ENCODE measurements around the gene PPP6R2.
"Not testable (repeated sequence)": the region's sequence is repeated elsewhere in the genome, so short reads cannot be mapped to it uniquely, and the experiment has no call there.

The PPP6R2 gene

GRCh38 chr22:50401907-50402306 is 58.8 kb downstream of the PPP6R2 start:
- no peak for DNase-seq

GRCh38 chr22:50403701-50404101 is 60.6 kb downstream of the PPP6R2 start:
- DNase-seq = peak; percentile 58

- DNase-seq = no peak
These were observed 63.5 kb downstream of the PPP6R2 start for GRCh38 chr22:50406416-50407170.

GRCh38 chr22:50408311-50408710 is 65.2 kb downstream of the PPP6R2 start:
- no peak for DNase-seq

DNA sequence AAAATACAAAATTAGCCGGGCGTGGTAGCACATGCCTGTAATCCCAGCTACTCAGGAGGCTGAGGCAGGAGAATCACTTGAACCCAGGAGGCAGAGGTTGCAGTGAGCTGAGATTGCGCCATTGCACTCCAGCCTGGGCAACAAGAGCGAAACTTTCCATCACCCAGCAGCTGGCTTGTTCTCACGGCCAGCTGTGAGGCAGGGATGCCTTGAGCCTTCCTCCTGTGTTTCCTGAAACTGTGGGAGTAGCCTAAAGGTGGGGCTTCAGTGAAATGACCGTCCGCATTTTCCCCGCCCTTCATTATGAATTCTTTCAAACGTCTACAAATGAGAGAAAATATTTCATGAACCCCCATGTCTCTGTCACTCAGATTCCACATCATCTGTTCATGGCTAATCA is 65.8 kb downstream of the PPP6R2 start:
- DNase-seq = not testable (repeated sequence)

DNA sequence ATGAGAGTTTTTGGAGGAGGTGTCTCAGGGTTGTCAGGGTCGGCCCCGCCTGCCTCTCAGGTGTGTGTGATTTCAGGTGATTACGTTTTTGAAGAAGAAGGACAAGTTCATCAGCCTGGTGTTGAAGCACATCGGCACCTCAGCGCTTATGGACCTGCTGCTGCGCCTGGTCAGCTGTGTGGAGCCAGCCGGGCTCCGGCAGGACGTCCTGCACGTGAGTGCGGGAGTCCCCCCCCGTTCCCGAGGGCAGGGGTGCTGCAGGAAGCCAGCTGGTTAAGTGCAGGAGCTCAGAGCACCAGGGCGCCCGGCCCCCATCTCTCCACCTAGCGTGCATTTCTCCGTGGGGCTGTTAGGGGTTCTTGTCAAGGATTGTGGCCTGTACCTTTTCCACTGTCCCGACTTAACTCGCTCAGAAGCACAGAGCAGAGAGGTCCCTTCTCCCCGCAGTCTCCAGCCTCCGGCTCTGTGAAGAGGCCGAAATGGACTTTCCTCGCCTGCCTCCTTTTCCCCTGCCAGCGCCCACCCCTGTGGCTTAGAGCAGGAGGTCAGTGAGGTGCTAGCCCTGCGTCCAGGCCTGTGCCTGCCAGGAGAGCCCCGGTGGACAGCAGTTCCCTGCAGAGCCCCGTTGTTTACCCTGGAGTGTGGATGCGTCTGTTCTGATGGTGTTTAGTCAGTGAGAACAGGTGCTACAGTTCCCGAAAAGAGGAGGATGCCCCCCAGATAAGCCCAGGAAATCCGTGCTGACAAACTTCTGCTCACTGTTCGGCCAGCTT is 71.5 kb downstream of the PPP6R2 start:
- DNase-seq = no peak

DNA sequence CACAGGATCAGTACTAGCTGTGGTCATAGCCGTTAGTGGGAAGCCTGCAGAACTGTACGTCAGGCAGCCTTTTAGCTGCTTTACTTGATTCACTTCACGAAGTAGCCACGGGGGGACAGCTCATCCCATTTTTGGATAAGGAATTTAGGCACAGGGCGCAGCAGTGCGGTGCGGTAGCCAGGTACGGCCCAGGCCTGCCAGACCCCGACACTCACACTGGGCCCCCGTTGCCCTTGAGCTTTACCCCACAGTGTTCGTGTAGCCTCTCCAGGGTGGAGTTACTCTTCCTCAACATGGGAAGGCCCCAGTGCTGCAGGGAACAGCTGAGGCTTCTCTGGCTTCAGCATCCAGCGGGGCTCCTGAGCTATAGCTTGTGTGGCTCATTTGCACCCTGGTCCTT is 72.3 kb downstream of the PPP6R2 start:
- DNase-seq = no peak

DNA sequence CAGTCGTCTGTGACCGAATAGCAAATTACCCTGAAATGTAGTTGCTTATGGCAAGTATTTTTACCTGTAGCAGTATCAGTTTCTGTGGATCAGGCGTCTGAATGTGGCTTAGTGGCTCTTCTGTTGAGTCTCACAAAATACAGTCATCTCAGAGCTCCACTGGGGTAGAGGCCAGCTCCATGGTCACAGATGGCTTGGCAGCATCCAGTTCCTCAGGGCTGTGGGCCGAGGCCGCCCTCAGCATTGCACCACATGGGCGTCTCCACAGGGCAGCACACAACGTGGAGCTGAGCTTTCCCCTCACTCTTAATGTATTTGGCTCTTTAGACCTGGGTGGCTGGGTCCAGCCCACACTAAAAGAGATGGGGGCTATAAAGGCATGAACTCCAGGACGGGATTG is 73.9 kb downstream of the PPP6R2 start:
- DNase-seq = no peak

- no peak for DNase-seq
These were observed 74.5 kb downstream of the PPP6R2 start for GRCh38 chr22:50417411-50418210.

- DNase-seq = no peak
These were observed 75.5 kb downstream of the PPP6R2 start for GRCh38 chr22:50418624-50419023.

DNA sequence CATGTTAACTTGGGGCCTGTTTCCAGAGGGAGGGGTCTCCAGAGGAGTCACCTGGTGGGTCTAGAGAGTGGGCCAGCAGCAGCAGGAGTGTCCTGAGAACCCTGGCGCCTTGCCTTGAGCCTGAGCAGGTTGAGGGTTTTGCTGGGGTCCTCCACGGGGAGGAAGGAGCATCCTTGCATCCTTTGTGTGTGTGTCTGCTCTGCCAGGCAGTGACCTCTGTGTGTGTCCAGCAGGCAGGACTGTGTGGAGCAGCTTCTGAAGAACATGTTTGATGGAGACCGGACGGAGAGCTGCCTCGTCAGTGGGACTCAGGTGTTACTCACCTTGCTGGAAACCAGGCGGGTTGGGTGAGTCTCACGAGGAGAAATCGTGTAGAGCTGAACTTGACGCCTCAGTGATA is 76.0 kb downstream of the PPP6R2 start:
- DNase-seq = no peak

GRCh38 chr22:50420015-50420414 is 76.9 kb downstream of the PPP6R2 start:
- DNase-seq = no peak

GRCh38 chr22:50420581-50420980 is 77.5 kb downstream of the PPP6R2 start:
- no peak for DNase-seq

GRCh38 chr22:50422046-50422445 is 78.9 kb downstream of the PPP6R2 start:
- DNase-seq = no peak

- no peak for DNase-seq
These were observed 80.1 kb downstream of the PPP6R2 start for GRCh38 chr22:50422961-50423815.

DNA sequence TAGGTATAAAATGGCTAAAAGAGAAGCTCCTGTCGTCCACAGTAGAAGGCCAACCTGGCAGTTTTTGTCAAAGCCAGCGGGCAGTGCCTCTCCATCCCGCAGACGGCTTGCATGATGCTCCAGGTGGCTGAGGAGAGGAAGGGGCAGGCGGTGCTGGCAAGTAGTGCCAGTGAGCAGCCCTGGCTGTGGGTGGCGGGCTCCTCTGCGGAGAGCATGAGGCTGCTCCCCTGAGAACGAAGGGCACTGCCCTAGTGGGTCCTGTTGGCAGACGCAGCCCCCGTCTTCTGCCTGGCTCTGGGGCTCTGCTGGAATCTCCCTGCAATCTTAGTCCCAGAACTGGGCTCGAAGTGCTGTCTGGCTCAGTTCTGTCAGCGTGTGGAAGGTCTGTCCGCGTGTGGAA is 80.8 kb downstream of the PPP6R2 start:
- DNase-seq = no peak

- DNase-seq = no peak
These were observed 82.2 kb downstream of the PPP6R2 start for GRCh38 chr22:50425179-50425916.

GRCh38 chr22:50432131-50432876 is 89.2 kb downstream of the PPP6R2 start:
- DNase-seq = no peak

- DNase-seq = not testable (repeated sequence)
These were observed 89.9 kb downstream of the PPP6R2 start for GRCh38 chr22:50432877-50433510.

DNA sequence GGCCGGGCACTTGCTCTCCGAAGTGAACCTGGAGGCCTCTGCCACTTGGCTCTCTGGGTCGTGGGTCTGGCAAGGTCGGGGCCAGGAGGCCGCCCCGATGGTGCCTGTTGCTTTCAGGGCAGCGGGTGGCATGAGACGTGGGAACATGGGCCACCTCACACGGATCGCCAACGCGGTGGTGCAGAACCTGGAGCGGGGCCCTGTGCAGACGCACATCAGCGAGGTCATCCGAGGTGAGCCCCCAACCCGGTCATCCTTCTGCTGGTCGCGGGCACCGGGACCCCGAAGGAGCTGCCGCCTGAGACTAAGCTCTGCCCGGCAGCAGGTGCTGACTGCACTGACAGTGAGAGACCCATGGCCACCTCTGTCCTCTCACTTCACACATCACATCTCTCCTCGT is 91.7 kb downstream of the PPP6R2 start:
- DNase-seq = no peak
